Inflammatory macrophage (primary cell): Measurements from ENCODE around the gene ERH.
"Not testable (repeated sequence)": the region's sequence is repeated elsewhere in the genome, so short reads cannot be mapped to it uniquely, and the experiment has no call there.

Experiments
- DNase-seq, 2 donors: peaks; one replicate each; pipeline ENCODE4 v3.0.0-alpha.2; 2020 to 2022
- total RNA-seq, 18 experiments: gene quantifications; one replicate each; lab custom pipeline; 2026; ENCODE audit warnings: mixed read lengths in 6 of 18, inconsistent platforms in 2 of 18; lab: John Stamatoyannopoulos, UW

The ERH gene
- total RNA-seq = 40.4 to 84.8 (median 55.8) reads per million in 18 experiments

DNA sequence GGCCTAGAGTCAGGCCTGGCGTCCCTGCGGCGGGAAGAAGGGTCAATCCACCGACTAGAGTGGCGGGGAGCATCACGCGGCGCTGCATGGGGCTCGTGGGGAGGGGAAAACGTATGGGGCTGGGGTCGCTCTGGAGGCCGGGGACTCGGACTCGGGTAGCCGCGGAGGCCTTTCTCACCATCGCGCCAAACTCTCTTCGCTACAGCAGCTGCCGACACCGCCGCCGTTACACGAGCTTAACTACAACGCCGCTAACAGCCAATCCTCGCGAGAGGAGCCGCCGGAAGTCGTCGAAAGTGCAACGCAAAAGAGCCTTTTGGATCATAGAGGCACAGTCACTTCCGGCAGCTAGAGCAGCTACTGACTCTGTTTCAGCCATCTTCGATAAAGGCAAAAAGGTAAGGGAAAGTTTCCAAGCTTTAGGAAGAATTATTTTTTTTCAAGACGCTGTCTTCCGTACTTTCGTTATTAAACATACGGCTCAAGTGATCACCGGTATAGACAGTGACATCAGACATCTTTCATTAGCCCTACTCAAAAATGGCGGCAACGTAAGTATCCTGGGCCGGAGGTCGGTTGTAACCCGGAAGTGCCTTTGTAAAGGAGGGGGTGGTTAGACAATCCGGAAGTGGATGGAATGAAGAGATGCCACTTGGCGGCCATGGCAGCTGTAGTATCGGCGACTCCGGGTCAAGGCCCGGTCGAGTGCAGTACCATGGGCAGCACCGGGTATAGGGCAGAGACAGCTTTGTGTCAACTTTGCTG lies at the start of gene ERH, which contains the start of gene SLC39A9:
Gene ERH, minus strand, starts transcription at position 247 of the 765 bp plus-strand sequence. Its CDS starts 66 bp downstream, at position 181.
Gene SLC39A9, plus strand, starts transcription at position 640 of the 765 bp plus-strand sequence. CDS start 678 bp downstream, outside the sequence.
- peak; percentile 98 for DNase-seq

DNA sequence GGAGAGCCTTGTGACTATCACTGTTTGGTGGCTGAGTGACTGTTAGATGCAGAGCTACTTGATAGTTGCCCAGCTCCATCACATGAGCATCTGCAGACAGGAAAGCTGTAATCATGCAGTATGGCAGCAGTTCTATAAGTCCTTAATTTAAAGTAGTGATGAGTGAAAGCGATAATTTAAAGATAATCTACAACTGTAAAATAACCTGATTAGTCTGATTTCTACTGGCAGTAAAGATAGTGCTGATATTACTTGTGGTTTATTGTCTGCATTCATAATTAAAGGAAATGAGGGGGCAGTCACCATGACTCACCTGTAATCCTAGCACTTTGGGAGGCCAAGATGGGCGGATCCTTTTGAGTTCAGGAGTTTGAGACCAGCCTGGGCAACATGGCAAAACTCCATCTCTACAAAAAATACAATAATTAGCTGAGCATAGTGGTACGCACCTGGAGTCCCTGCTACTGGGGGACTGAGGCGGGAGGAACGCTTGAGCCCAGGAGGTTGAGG lies 45.3 kb upstream of the ERH start:
- DNase-seq = no peak

DNA sequence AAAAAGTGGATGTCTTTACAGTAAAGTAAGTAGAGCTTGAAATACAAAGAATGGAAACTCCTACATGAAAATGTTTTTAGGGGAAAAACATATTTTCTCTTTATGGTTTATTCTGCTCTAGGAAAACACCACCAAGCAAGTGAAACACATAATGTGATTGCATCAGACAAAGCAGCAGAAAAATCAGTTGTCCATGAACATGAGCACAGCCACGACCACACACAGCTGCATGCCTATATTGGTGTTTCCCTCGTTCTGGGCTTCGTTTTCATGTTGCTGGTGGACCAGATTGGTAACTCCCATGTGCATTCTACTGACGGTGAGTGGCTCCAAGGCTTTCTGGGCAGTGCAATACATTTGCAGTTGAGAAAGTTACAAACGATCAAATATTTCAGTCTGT lies 43.8 kb upstream of the ERH start:
- no peak for DNase-seq

DNA sequence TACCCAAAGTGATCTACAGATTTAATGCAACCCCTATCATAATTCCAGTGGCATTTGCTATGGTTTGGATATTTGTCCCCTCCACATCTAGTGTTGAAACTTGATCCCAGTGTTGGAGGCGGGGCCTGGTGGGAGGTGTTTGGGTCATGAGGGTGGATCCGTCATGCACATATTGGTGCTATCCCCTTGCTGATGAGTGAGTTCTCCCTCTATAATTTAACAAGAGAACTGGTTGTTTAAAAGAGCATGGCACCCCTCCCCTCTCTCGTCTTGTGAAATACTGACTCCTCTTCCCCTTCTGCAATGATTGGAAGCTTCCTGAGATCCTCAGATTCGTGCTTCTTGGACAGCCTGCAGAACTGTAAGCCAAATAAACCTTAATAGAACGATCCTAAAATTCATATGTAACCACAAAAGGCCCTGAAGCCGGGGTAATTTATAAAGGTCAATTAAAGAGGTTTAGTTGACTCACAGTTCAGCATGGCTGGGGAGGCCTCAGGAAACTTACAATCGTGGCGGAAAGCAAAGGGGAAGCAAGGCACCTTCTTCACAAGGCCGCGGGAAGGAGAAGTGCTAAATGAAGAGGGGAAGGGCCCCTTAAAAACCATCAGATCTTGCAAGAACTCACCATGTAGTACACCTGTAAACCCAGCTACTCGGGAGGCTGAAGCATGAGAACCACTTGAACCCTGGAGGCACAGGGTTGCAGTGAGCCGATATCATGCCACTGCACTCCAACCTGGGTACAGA lies 41.6 kb upstream of the ERH start:
- DNase-seq = peak; percentile 9 to 31

DNA sequence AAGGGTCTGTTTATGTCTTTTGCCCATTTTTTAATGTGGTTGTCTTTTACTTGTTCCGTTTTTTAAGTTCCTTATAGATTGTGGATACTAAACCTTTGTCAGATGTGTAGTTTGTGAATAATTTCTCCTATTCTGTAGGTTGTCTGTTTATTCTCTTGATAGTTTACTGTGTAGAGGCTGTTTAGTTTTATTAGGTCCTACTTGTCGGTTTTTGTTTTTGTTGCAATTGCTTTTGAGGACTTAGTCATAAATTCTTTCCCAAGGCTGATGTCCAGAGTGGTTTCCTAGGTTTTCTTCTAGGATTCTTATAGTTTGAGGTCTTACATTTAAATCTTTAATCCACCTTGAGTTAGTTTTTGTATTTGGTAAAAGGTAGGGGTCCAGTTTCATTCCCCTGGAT lies 34.3 kb upstream of the ERH start:
- no peak for DNase-seq

DNA sequence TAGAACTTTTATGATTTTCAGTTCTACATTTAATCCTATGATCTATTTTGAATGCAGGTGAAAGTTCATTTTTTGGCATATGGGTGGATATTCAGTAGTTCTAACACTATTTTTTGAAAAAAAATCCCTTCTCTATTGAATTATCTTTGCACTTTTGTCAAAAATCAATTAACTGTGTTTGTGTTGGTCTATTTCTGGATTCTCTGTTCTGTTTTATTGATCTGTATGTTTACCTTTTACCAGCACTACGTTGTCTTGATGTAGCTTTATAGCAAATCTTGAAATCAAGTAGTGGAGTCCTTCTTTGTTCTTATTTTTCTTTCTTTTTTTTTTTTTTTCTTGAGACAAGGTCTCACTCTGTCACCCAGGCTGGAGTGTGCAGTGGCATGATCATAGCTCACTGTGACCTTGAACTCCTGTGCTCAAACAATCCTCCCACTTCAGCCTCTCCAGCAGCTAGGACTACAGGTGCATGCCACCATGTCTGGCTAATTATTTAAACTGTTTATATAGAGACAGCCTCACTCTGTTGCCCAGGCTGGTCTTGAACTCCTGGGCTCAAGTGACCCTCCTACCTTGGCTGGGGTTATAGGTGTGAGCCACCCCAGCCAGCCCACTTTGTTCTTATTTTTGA lies 32.3 kb upstream of the ERH start:
- DNase-seq = no peak

DNA sequence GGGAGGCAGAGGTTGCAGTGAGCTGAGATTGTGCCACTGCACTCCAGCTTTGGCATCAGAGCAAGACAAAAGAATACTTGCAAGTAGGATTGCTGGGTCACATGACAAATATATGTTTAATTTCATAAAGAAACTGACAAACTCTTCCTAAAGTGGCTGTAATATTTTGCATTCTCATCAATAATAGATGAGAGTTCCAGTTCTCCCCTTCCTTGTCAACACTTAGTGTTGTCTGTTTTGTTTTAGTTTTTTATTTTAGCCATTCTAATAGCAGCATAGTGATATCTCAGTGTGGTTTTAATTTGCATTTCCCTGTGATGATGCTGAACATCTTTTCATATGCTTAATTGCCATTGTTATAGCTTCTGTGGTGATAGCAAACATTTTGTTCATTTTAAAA lies 31.5 kb upstream of the ERH start:
- DNase-seq = no peak

DNA sequence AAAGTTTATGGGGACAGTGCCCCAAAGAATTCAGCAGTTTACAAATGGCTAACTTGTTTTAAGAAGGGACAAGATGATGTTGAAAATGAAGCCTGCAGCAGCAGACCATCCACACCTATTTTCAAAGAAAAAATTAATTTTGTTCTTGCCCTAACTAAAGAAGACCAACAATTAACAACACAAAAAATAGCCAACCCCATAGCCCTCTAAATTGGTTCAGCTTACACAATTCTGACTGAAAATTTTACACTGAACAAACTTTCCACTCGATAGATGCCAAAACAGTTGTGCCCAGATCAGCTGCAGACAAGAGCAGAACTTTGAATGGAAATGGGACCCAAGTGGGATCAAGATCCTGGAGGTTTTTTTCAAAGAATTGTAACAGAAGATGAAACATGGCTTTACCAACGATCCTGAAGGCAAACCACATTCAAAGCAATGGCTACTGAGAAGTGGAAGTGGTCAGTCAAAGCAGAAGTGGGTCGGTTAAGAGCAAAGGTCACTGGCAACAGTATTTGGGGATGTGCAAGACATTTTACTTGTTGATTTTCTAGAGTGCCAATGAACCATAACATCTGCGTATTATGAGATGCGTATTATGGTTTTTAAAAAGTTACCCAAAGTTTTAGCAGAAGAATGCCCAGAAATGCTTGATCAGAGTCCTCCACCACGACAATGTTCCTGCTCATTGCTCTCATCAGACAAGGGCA lies 30.3 kb upstream of the ERH start:
- DNase-seq = peak; percentile 79 to 80

DNA sequence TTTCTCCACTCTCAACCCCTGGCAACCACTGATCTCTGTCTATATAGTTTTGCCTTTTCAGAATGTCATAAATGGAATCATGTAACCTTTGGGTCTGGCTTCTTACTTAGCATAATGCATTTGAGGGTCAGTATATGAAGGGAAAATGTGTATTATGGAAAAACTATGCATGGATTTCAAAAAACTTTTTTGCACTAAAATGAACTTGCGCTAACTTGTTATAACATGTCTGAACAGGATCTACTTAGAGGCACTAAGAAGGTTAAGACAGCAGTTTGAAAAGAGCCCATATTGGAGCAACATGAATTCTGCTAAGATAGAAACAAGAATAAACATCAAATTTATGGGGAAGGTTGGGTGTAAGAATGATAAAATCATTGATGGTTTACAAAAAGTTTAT lies 29.5 kb upstream of the ERH start:
- DNase-seq = no peak

- DNase-seq = peak; percentile 20 to 70
Measured at GRCh38 chr14:69424149-69424923, 26.2 kb upstream of the ERH start.

DNA sequence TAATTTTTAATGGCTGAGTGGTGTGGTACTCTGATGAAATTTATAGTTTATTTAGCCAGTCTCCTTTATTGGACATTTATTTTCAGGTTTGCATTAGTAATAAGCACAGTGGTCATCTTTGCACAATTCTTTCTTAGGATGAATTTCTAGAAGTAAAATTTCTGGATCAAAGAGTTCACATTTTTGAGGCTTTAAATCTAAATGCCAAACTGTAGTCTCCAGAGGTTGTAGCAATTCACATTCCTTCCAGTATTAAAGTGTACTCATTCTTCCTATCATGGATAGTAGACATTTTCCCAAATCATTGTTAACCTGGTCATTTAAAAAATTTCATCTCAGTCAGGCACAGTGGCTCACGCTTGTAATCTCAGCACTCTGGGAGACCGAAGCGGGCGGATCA lies 25.2 kb upstream of the ERH start:
- DNase-seq = no peak

GRCh38 chr14:69416087-69416486 lies 18.0 kb upstream of the ERH start:
- DNase-seq = not testable (repeated sequence)

DNA sequence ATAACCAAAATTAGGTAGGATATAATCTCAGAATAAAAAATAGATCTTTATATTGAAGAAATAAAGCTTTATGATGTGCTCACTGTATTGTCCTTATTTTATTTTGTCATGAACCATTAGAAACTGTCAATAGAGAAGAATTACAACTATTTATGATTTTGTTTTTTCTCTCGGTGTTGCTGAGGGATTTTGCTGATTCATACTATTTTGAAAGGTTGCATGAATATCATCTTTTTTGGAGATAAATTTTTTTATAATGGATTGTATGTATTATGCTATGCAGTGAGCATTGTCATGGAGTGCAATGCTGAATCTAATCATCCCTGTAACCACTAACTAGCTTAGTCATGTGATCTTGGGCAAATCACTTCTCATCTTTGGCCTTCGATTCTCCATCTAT lies 15.4 kb upstream of the ERH start:
- no peak for DNase-seq

- peak; percentile 18 to 31 for DNase-seq
Measured at GRCh38 chr14:69408331-69408960, 10.3 kb upstream of the ERH start.

DNA sequence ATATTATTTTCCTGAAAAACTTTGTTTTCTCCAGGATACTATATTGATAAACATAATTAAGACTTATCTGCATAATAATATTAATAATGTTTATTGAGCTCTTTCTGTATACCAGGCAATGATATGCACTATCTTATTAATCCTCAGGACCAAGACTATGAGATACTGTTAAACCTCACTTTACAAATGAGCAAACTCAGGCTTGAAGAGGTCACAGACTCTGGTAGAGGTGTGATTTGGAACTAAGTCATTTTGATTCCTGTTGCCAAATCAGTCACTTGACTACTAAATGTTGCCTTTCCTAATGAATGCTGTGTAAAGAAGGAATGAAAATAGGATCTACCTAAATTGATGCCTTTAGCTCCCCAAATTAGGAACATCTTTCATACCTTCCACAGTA lies 7.7 kb upstream of the ERH start:
- DNase-seq = no peak

DNA sequence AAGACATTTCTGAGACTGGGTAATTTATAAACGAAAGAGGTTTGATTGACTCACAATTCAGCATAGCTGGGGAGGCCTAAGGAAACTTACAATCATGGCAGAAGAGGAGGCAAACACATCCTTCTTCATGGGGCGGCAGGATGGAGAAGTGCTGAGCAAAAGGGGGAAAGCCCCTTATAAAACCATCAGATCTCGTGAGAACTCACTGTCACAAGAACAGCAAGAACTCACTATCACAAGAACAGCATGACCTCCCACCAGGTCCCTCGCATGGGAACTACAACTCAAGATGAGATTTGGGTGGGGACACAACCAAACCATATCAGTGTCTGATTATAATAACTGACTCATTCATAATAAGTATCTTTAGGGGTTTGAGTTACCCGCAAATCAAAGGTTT lies 6.8 kb upstream of the ERH start:
- no peak for DNase-seq

- no peak for DNase-seq
Measured at GRCh38 chr14:69404478-69404877, 6.4 kb upstream of the ERH start.

DNA sequence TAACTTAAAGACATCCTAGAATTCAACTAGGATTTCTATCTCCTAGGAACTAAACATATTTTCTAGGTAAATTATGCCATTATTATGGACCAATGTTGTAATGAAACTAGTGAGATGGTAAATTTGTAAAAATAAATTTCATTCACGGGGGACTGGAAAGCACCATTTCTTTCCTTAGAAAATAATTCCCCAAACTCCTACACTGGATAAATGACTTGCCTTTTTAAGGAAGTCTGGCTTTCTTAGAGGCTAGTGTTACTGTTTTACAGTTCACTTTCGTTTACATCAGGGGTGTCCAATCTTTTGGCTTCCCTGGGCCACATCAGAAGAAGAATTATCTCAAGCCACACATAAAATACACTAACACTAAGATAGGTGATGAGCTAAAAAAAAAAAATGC lies 3.7 kb upstream of the ERH start:
- no peak for DNase-seq

- no peak for DNase-seq
Measured at GRCh38 chr14:69400154-69400553, 2.1 kb upstream of the ERH start.

DNA sequence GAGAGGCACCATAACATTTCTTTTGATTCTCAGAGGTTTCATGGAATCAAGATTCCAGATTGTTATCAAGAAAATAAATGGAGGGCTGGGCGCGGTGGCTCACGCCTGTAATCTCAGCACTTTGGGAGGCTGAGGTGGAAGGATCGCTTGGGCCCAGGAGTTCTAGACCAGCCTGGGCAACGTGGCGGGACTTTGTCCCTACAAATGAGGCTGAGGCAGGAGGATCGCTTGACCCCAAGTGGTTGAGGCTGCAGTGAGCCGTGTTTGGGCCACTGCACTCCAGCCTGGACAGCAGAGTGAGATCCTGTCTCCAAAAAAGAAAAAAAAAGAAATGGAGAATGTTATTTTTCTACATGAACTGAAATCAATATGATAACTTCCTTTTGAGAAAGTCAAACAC lies 1.7 kb upstream of the ERH start:
- DNase-seq = no peak

GRCh38 chr14:69398818-69399210 lies 715 bp upstream of the ERH start:
- no peak for DNase-seq
